Esophagus muscularis mucosa (tissue), 4 donors: ENCODE results near the gene XPO6. TPM values are rescaled to one million over a fixed set of nuclear protein-coding genes. Genes with fewer than 3 reads are reported as not detected.
A peak's percentile ranks its signal among the peaks of the same experiment; 100 is the strongest.

Experiments used
- DNase-seq: peaks from one replicate; pipeline ENCODE4 v3.0.0-alpha.2; 2017; ENCODE audit errors: extremely low spot score
- H3K27ac ChIP-seq, 4 donors: fragments of 200-600 bp; sonication (generic); replicated peaks in 1 of 4; 1 replicate in 3 of 4; 2 replicates in 1 of 4; pipeline ENCODE4 v1.5.1; 2016 to 2019; ENCODE audit warnings: mild to moderate bottlenecking in 1 of 4
- H3K27me3 ChIP-seq, 4 donors: fragments of 200-600 bp; sonication (generic); one replicate each; pipeline versions ENCODE4 v1.5.1 to v1.6.0; 2016 to 2019
- H3K36me3 ChIP-seq, 4 donors: fragments of 200-600 bp; sonication (generic); one replicate each; pipeline ENCODE4 v1.5.1; 2016 to 2019
- H3K4me1 ChIP-seq, 4 donors: fragments of 200-600 bp; sonication (generic); one replicate each; pipeline ENCODE4 v1.5.1; 2016 to 2019
- H3K4me3 ChIP-seq, 4 donors: fragments of 200-600 bp; sonication (generic); 1 replicate in 2 of 4; 2 replicates in 2 of 4; pipeline ENCODE4 v1.5.1; 2016 to 2019; ENCODE audit warnings: mild to moderate bottlenecking in 4 of 4, moderate library complexity in 1 of 4
- H3K9me3 ChIP-seq, 4 donors: fragments of 200-600 bp; sonication (generic); 1 replicate in 3 of 4; 2 replicates in 1 of 4; pipeline ENCODE4 v1.5.1; 2016 to 2019
- EP300 ChIP-seq: sonication (generic); formaldehyde crosslinking; IDR thresholded peaks from one replicate; pipeline ENCODE4 v1.6.1; 2017; ENCODE audit warnings: antibody characterized with exemption
- POLR2A ChIP-seq: fragments of 450-650 bp; IDR thresholded peaks from one replicate; pipeline ENCODE4 v1.6.1; 2017; ENCODE audit warnings: antibody characterized with exemption, moderate library complexity, mild to moderate bottlenecking, low read depth
- POLR2AphosphoS5 ChIP-seq, 2 donors: sonication (generic); formaldehyde crosslinking; IDR thresholded peaks; one replicate each; pipeline ENCODE4 v1.6.1; 2017; ENCODE audit warnings: antibody characterized with exemption in 2 of 2
- WGBS: methylation state at CpG from one replicate; pipeline ENCODE4 v1.1.5; 2018; 5-methylcytosine and 5-hydroxymethylcytosine counted together
- intact Hi-C: fragments of 100-400 bp; cut with DNase I; formaldehyde crosslinking; loops from one replicate; pipeline ENCODE4 v1.15.1; 2023
- total RNA-seq, 4 donors: library from RNA; depleted of rRNA; stranded (reverse); fragments of >200 nt; gene quantifications; one replicate each; pipeline versions ENCODE4 v1.1.0 to v1.2.1, GENCODE V29; 2016
- TF ChIP-seq, protein P1 (sequence below), 3 experiments: fragments of 200-600 bp in 2 of 3; fragments of 450-650 bp in 1 of 3; sonication (generic) in 2 of 3; IDR thresholded peaks; one replicate each; pipeline ENCODE4 v1.5.1; 2017 to 2019; ENCODE audit warnings: antibody characterized with exemption in 3 of 3, mild to moderate bottlenecking in 2 of 3, moderate library complexity in 1 of 3

The XPO6 gene
- total RNA-seq, 4 donors from 2014 or later: 39.0 to 68.3 (median 51.1) TPM

- no peak for DNase-seq
- H3K9me3 ChIP-seq: no peaks in the 10 kb centered on the region
- H3K4me3 ChIP-seq: no peak overlapping the region
- peaks cover 8 to 23% (median 22%) of the 10 kb centered on the region in 4 donors for H3K4me1 ChIP-seq
- 95% methylated on average over 6 of the region's 6 CpGs for WGBS
- H3K27ac ChIP-seq: no peak overlapping the region
- TF ChIP-seq, protein P1, sequence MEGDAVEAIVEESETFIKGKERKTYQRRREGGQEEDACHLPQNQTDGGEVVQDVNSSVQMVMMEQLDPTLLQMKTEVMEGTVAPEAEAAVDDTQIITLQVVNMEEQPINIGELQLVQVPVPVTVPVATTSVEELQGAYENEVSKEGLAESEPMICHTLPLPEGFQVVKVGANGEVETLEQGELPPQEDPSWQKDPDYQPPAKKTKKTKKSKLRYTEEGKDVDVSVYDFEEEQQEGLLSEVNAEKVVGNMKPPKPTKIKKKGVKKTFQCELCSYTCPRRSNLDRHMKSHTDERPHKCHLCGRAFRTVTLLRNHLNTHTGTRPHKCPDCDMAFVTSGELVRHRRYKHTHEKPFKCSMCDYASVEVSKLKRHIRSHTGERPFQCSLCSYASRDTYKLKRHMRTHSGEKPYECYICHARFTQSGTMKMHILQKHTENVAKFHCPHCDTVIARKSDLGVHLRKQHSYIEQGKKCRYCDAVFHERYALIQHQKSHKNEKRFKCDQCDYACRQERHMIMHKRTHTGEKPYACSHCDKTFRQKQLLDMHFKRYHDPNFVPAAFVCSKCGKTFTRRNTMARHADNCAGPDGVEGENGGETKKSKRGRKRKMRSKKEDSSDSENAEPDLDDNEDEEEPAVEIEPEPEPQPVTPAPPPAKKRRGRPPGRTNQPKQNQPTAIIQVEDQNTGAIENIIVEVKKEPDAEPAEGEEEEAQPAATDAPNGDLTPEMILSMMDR (IDR thresholded peaks at IDR 0.05): no peak
- TF ChIP-seq POLR2AphosphoS5 (IDR thresholded peaks at IDR 0.05) (no peak), POLR2A (no peak), EP300 (no peak)
- no peaks in the 10 kb centered on the region for H3K27me3 ChIP-seq
- intact Hi-C loops: no loop called here
- H3K36me3 ChIP-seq: peaks cover 19 to 36% (median 26%) of the 10 kb centered on the region in 4 donors
Measured at GRCh38 chr16:28162326-28162877, 49.4 kb downstream of the XPO6 start.

- TF ChIP-seq POLR2A (no peak), POLR2AphosphoS5 (IDR thresholded peaks at IDR 0.05) (no peak), EP300 (no peak)
- TF ChIP-seq, protein P1 (IDR thresholded peaks at IDR 0.05): no peak
- no peaks in the 10 kb centered on the region for H3K27me3 ChIP-seq
- intact Hi-C loops: no loop called here
Measured at GRCh38 chr16:28161626-28162025, 50.1 kb downstream of the XPO6 start.

DNA sequence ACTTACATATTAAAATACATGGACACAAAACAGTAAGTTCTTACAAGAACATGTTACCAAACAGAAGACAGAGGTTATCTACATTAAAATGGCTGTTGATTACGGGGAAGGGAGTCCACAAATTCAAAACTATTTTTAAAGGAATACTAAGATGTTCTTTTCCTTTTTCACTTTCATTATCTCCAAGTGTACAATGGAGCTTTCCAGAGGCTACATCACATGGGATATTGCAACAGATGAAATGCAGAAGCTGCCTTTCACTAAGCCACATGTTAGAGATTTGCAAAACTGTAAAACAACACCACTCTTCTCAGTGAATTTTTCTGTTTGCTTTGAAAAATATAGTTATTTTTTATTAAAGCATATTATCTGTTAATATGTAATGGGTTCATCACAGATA lies 53.6 kb downstream of the XPO6 start:
- Histone ChIP-seq H3K4me3 (peak overlapping the region in 1 of 4 donors; percentile 1), H3K36me3 (peaks cover 12 to 32% (median 19%) of the 10 kb centered on the region in 4 donors), H3K27ac (peak overlapping the region in 3 of 4 donors; percentile 9 to 37 (median 36)), H3K9me3 (no peaks in the 10 kb centered on the region), H3K27me3 (no peaks in the 10 kb centered on the region), H3K4me1 (peaks cover 6 to 11% (median 10%) of the 10 kb centered on the region in 4 donors)
- DNase-seq: no peak
- TF ChIP-seq POLR2A: no peak
- TF ChIP-seq EP300: no peak
- no peak for TF ChIP-seq POLR2AphosphoS5 (IDR thresholded peaks at IDR 0.05)
- TF ChIP-seq, protein P1 (IDR thresholded peaks at IDR 0.05): no peak
- intact Hi-C loops: no loop called here
- 57% methylated on average over 1 of the region's 1 CpG for WGBS

More at GRCh38 chr16:28161626-28162025, 50.1 kb downstream of the XPO6 start:
- H3K4me3 ChIP-seq: no peak overlapping the region
- no peak for DNase-seq
- peaks cover 11 to 32% (median 19%) of the 10 kb centered on the region in 4 donors for H3K36me3 ChIP-seq
- H3K27ac ChIP-seq: no peak overlapping the region
- peaks cover 8 to 23% (median 22%) of the 10 kb centered on the region in 4 donors for H3K4me1 ChIP-seq
- no peaks in the 10 kb centered on the region for H3K9me3 ChIP-seq

- no peaks in the 10 kb centered on the region for H3K27me3 ChIP-seq
- no peaks in the 10 kb centered on the region for H3K9me3 ChIP-seq
- peaks cover 0 to 8% (median 7%) of the 10 kb centered on the region in 4 donors for H3K4me1 ChIP-seq
- intact Hi-C loops: no loop called here
- no peak for DNase-seq
- TF ChIP-seq EP300 (no peak), POLR2AphosphoS5 (IDR thresholded peaks at IDR 0.05) (no peak), POLR2A (no peak)
- TF ChIP-seq, protein P1 (IDR thresholded peaks at IDR 0.05): no peak
- no peak overlapping the region for H3K4me3 ChIP-seq
- 94% methylated on average over 10 of the region's 10 CpGs for WGBS
- H3K36me3 ChIP-seq: peaks cover 20 to 51% (median 37%) of the 10 kb centered on the region in 4 donors
- no peak overlapping the region for H3K27ac ChIP-seq
Measured at GRCh38 chr16:28156056-28156680, 55.6 kb downstream of the XPO6 start.
